GM23338 (cell line): ENCODE data around the gene PAX5.

Source experiments
- CREB1 ChIP-seq: fragments of 250-450 bp; sonication (Bioruptor Pico); IDR thresholded peaks from 2 replicates; pipeline ENCODE4 v1.5.0; 2020; ENCODE audit warnings: low read depth, mild to moderate bottlenecking, moderate library complexity
- EZH2 ChIP-seq: fragments of 200-600 bp; sonication (generic); IDR thresholded peaks from one replicate; pipeline ENCODE4 v1.8.0; 2017; ENCODE audit warnings: antibody characterized with exemption, mild to moderate bottlenecking, low read depth; ENCODE audit not compliant: unreplicated experiment
- EZH2phosphoT487 ChIP-seq: fragments of 200-600 bp; sonication (generic); IDR thresholded peaks from one replicate; pipeline ENCODE4 v1.8.1; 2018; ENCODE audit warnings: antibody characterized with exemption; ENCODE audit not compliant: unreplicated experiment
- JUNB ChIP-seq: IDR thresholded peaks from one replicate; pipeline ENCODE4 v1.6.1; 2016; ENCODE audit warnings: antibody characterized with exemption; ENCODE audit not compliant: unreplicated experiment
- NANOG ChIP-seq: IDR thresholded peaks from 2 replicates; pipeline ENCODE4 v1.6.1; 2016; ENCODE audit warnings: antibody characterized with exemption, borderline replicate concordance
- POLR2AphosphoS5 ChIP-seq: IDR thresholded peaks from 2 replicates; pipeline ENCODE4 v1.6.1; 2016; ENCODE audit warnings: antibody characterized with exemption, low read depth
- STAT1 ChIP-seq: IDR thresholded peaks from one replicate; pipeline ENCODE4 v1.6.1; 2016; ENCODE audit warnings: antibody characterized with exemption; ENCODE audit not compliant: unreplicated experiment
- ZNF114 ChIP-seq: fragments of 250-450 bp; sonication (Bioruptor Pico); IDR thresholded peaks from 2 replicates; pipeline ENCODE4 v1.5.0; 2020; ENCODE audit warnings: mild to moderate bottlenecking, moderate library complexity
- ZNF331 ChIP-seq: fragments of 250-450 bp; sonication (Bioruptor Pico); IDR thresholded peaks from 2 replicates; pipeline ENCODE4 v1.5.0; 2020; ENCODE audit warnings: low read depth, mild to moderate bottlenecking, moderate library complexity
- TF ChIP-seq, protein P1 (sequence below): fragments of 250-450 bp; sonication (Bioruptor Pico); IDR thresholded peaks from 2 replicates; pipeline ENCODE4 v1.5.0; 2020; ENCODE audit warnings: mild to moderate bottlenecking, moderate library complexity
- TF ChIP-seq, protein P2 (sequence below), 2 experiments: fragments of 200-600 bp in 1 of 2; sonication (generic) in 1 of 2; conservative IDR thresholded peaks; 2 replicates each; pipeline versions ENCODE4 v1.5.1 to v1.6.1; 2016 to 2017; ENCODE audit warnings: antibody characterized with exemption in 2 of 2, low read depth in 2 of 2, mild to moderate bottlenecking in 2 of 2, moderate library complexity in 1 of 2
- TF ChIP-seq, protein P3 (sequence below): IDR thresholded peaks from one replicate; pipeline ENCODE4 v1.6.1; 2018; ENCODE audit warnings: antibody characterized with exemption; ENCODE audit not compliant: unreplicated experiment

DNA sequence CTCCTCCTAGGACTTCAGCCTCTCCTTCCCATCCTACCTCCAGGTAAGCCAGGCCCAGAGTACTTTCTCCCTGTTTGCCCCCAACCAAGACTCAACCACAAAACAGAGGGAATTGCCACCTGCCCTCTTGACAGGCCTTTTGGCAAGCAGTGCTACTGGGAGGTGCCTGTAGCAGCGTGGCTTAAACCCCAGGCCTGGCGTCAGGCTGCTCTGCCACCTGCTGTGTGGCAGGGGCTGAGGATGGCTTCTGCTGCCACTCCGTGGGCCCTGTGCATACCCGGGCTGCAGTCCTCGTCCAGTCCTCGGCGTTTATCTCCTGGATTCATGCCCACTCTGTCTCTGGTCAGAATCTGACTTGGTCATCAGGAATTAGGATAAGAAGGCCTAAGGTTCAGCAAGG lies 163.1 kb downstream of the PAX5 start:
- TF ChIP-seq JUNB (no peak), EZH2phosphoT487 (no peak), EZH2 (no peak), STAT1 (no peak), POLR2AphosphoS5 (no peak), ZNF114 (CRISPR knock-in tag) (no peak), ZNF331 (CRISPR knock-in tag) (no peak), NANOG (no peak), CREB1 (no peak)
- TF ChIP-seq, protein P1, sequence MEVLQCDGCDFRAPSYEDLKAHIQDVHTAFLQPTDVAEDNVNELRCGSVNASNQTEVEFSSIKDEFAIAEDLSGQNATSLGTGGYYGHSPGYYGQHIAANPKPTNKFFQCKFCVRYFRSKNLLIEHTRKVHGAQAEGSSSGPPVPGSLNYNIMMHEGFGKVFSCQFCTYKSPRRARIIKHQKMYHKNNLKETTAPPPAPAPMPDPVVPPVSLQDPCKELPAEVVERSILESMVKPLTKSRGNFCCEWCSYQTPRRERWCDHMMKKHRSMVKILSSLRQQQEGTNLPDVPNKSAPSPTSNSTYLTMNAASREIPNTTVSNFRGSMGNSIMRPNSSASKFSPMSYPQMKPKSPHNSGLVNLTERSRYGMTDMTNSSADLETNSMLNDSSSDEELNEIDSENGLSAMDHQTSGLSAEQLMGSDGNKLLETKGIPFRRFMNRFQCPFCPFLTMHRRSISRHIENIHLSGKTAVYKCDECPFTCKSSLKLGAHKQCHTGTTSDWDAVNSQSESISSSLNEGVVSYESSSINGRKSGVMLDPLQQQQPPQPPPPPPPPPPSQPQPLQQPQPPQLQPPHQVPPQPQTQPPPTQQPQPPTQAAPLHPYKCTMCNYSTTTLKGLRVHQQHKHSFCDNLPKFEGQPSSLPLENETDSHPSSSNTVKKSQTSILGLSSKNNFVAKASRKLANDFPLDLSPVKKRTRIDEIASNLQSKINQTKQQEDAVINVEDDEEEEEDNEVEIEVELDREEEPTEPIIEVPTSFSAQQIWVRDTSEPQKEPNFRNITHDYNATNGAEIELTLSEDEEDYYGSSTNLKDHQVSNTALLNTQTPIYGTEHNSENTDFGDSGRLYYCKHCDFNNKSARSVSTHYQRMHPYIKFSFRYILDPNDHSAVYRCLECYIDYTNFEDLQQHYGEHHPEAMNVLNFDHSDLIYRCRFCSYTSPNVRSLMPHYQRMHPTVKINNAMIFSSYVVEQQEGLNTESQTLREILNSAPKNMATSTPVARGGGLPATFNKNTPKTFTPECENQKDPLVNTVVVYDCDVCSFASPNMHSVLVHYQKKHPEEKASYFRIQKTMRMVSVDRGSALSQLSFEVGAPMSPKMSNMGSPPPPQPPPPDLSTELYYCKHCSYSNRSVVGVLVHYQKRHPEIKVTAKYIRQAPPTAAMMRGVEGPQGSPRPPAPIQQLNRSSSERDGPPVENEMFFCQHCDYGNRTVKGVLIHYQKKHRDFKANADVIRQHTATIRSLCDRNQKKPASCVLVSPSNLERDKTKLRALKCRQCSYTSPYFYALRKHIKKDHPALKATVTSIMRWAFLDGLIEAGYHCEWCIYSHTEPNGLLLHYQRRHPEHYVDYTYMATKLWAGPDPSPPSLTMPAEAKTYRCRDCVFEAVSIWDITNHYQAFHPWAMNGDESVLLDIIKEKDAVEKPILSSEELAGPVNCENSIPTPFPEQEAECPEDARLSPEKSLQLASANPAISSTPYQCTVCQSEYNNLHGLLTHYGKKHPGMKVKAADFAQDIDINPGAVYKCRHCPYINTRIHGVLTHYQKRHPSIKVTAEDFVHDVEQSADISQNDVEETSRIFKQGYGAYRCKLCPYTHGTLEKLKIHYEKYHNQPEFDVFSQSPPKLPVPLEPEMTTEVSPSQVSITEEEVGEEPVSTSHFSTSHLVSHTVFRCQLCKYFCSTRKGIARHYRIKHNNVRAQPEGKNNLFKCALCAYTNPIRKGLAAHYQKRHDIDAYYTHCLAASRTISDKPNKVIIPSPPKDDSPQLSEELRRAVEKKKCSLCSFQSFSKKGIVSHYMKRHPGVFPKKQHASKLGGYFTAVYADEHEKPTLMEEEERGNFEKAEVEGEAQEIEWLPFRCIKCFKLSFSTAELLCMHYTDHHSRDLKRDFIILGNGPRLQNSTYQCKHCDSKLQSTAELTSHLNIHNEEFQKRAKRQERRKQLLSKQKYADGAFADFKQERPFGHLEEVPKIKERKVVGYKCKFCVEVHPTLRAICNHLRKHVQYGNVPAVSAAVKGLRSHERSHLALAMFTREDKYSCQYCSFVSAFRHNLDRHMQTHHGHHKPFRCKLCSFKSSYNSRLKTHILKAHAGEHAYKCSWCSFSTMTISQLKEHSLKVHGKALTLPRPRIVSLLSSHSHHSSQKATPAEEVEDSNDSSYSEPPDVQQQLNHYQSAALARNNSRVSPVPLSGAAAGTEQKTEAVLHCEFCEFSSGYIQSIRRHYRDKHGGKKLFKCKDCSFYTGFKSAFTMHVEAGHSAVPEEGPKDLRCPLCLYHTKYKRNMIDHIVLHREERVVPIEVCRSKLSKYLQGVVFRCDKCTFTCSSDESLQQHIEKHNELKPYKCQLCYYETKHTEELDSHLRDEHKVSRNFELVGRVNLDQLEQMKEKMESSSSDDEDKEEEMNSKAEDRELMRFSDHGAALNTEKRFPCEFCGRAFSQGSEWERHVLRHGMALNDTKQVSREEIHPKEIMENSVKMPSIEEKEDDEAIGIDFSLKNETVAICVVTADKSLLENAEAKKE (CRISPR knock-in tag), result no peak
- TF ChIP-seq, protein P2, sequence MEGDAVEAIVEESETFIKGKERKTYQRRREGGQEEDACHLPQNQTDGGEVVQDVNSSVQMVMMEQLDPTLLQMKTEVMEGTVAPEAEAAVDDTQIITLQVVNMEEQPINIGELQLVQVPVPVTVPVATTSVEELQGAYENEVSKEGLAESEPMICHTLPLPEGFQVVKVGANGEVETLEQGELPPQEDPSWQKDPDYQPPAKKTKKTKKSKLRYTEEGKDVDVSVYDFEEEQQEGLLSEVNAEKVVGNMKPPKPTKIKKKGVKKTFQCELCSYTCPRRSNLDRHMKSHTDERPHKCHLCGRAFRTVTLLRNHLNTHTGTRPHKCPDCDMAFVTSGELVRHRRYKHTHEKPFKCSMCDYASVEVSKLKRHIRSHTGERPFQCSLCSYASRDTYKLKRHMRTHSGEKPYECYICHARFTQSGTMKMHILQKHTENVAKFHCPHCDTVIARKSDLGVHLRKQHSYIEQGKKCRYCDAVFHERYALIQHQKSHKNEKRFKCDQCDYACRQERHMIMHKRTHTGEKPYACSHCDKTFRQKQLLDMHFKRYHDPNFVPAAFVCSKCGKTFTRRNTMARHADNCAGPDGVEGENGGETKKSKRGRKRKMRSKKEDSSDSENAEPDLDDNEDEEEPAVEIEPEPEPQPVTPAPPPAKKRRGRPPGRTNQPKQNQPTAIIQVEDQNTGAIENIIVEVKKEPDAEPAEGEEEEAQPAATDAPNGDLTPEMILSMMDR (conservative IDR thresholded peaks at IDR 0.05; ENCODE audit: low read depth in 2 of 2), result 0 out of 4 replicates have a peak, but pooled peaks of 1 of the 2 experiments have one; percentile 1
- TF ChIP-seq, protein P3, sequence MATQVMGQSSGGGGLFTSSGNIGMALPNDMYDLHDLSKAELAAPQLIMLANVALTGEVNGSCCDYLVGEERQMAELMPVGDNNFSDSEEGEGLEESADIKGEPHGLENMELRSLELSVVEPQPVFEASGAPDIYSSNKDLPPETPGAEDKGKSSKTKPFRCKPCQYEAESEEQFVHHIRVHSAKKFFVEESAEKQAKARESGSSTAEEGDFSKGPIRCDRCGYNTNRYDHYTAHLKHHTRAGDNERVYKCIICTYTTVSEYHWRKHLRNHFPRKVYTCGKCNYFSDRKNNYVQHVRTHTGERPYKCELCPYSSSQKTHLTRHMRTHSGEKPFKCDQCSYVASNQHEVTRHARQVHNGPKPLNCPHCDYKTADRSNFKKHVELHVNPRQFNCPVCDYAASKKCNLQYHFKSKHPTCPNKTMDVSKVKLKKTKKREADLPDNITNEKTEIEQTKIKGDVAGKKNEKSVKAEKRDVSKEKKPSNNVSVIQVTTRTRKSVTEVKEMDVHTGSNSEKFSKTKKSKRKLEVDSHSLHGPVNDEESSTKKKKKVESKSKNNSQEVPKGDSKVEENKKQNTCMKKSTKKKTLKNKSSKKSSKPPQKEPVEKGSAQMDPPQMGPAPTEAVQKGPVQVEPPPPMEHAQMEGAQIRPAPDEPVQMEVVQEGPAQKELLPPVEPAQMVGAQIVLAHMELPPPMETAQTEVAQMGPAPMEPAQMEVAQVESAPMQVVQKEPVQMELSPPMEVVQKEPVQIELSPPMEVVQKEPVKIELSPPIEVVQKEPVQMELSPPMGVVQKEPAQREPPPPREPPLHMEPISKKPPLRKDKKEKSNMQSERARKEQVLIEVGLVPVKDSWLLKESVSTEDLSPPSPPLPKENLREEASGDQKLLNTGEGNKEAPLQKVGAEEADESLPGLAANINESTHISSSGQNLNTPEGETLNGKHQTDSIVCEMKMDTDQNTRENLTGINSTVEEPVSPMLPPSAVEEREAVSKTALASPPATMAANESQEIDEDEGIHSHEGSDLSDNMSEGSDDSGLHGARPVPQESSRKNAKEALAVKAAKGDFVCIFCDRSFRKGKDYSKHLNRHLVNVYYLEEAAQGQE, result no peak
